Transverse colon (tissue), 4 donors: ENCODE results near the gene KNDC1. TPM values are rescaled to one million over a fixed set of nuclear protein-coding genes. Genes with fewer than 3 reads are reported as not detected.

ENCODE experiments used
- DNase-seq: peaks from one replicate; pipeline ENCODE4 v3.0.0-alpha.2; 2019
- H3K27ac ChIP-seq, 4 donors: fragments of 200-600 bp; sonication (generic); 2 replicates each; pipeline ENCODE4 v1.5.1; 2016 to 2018; ENCODE audit warnings: inconsistent platforms in 4 of 4
- H3K27me3 ChIP-seq: fragments of 200-600 bp; sonication (generic); 2 replicates; pipeline ENCODE4 v1.5.1; 2017; ENCODE audit warnings: inconsistent platforms
- H3K36me3 ChIP-seq, 4 donors: fragments of 200-600 bp; sonication (generic); 2 replicates each; pipeline ENCODE4 v1.5.1; 2017 to 2019; ENCODE audit warnings: inconsistent platforms in 4 of 4
- H3K4me1 ChIP-seq, 4 donors: fragments of 200-600 bp; sonication (generic); 2 replicates each; pipeline ENCODE4 v1.5.1; 2017 to 2020; ENCODE audit warnings: inconsistent platforms in 4 of 4
- H3K4me3 ChIP-seq, 4 donors: fragments of 200-600 bp; sonication (generic); 1 replicate in 1 of 4; 2 replicates in 3 of 4; pipeline versions ENCODE4 v1.5.1 to v1.6.1; 2017 to 2019; ENCODE audit warnings: inconsistent platforms in 4 of 4
- H3K9me3 ChIP-seq, 2 donors: fragments of 200-600 bp; sonication (generic); 2 replicates each; pipeline ENCODE4 v1.5.1; 2017 to 2019; ENCODE audit warnings: inconsistent platforms in 2 of 2
- EP300 ChIP-seq: sonication (generic); formaldehyde crosslinking; IDR thresholded peaks from one replicate; pipeline ENCODE4 v1.6.1; 2017; ENCODE audit warnings: antibody characterized with exemption, low read depth
- POLR2A ChIP-seq: fragments of 450-650 bp; IDR thresholded peaks from one replicate; pipeline ENCODE4 v1.6.1; 2016; ENCODE audit warnings: antibody characterized with exemption, mild to moderate bottlenecking, moderate library complexity
- POLR2AphosphoS5 ChIP-seq, 3 donors: sonication (generic); formaldehyde crosslinking; IDR thresholded peaks; one replicate each; pipeline ENCODE4 v1.6.1; 2016; ENCODE audit warnings: antibody characterized with exemption in 3 of 3
- WGBS, 2 donors: methylation state at CpG; one replicate each; pipeline ENCODE4 v1.1.5; 2018; ENCODE audit warnings: low coverage in 1 of 2; 5-methylcytosine and 5-hydroxymethylcytosine counted together
- in situ Hi-C, 4 donors: fragments of 200-750 bp; cut with MboI; loops; one replicate each; pipeline versions ENCODE4 v1.15.0 to v1.15.1; 2017; ENCODE audit warnings: low sequenced_read_pairs in 3 of 4, low pct_ligation_motif_present in 1 of 4, low pct_unique_long_range_greater_than_20kb in 1 of 4
- intact Hi-C: fragments of 100-400 bp; cut with DNase I; formaldehyde crosslinking; loops from one replicate; pipeline ENCODE4 v1.15.1; 2023; ENCODE audit warnings: low total_unique reads
- total RNA-seq, 4 donors: library from RNA; depleted of rRNA; stranded (reverse); fragments of >200 nt; gene quantifications; one replicate each; pipeline ENCODE4 v1.1.0, GENCODE V29; 2016
- TF ChIP-seq, protein P1 (sequence below), 5 experiments: fragments of 200-600 bp in 3 of 5; fragments of 450-650 bp in 2 of 5; sonication (generic) in 3 of 5; IDR thresholded peaks; 1 replicate in 2 of 5; 2 replicates in 3 of 5; pipeline ENCODE4 v1.5.1; 2016 to 2017; ENCODE audit warnings: antibody characterized with exemption in 5 of 5, inconsistent platforms in 3 of 5, mild to moderate bottlenecking in 2 of 5, moderate library complexity in 1 of 5

KNDC1 gene
- total RNA-seq, 4 donors from 2014 or later: 0.14 to 1.2 TPM; not detected in 2

DNA sequence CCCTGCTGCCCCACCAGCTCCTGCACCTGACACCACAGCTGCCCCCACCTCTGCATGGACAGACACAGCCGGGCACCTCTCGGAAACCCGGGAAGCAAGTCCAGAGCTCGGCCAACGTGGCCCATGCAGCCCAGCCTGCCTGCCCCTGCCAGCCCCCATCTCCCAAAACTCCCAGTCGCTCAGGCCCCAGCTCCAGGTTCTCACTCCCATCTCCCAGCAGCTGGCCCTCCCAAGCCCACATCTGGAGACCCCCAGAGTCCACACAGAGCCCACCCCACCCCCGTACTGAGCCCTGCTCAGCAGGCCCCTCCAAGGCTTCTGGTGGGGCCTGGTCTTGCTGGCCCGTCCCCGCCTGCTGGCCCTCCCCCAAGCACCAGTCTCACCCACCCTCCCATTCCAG, 37.8 kb downstream of the KNDC1 start:
- intact Hi-C loops: no loop called here
- Histone ChIP-seq H3K27ac (no peak overlapping the region), H3K4me3 (no peak overlapping the region), H3K36me3 (no peaks in the 10 kb centered on the region), H3K27me3 (peaks cover 7% of the 10 kb centered on the region), H3K4me1 (no peaks in the 10 kb centered on the region), H3K9me3 (no peaks in the 10 kb centered on the region)
- WGBS, 2 donors: 80% methylated on average over 9 of the region's 9 CpGs; no CpG with 5 or more reads in 1 of the 2 donors
- in situ Hi-C loops: no loop called here
- DNase-seq: no peak
- no peak for TF ChIP-seq EP300
- TF ChIP-seq POLR2A: no peak
- TF ChIP-seq, protein P1, sequence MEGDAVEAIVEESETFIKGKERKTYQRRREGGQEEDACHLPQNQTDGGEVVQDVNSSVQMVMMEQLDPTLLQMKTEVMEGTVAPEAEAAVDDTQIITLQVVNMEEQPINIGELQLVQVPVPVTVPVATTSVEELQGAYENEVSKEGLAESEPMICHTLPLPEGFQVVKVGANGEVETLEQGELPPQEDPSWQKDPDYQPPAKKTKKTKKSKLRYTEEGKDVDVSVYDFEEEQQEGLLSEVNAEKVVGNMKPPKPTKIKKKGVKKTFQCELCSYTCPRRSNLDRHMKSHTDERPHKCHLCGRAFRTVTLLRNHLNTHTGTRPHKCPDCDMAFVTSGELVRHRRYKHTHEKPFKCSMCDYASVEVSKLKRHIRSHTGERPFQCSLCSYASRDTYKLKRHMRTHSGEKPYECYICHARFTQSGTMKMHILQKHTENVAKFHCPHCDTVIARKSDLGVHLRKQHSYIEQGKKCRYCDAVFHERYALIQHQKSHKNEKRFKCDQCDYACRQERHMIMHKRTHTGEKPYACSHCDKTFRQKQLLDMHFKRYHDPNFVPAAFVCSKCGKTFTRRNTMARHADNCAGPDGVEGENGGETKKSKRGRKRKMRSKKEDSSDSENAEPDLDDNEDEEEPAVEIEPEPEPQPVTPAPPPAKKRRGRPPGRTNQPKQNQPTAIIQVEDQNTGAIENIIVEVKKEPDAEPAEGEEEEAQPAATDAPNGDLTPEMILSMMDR (IDR thresholded peaks at IDR 0.05): no peak
- TF ChIP-seq POLR2AphosphoS5 (IDR thresholded peaks at IDR 0.05): no peak

DNA sequence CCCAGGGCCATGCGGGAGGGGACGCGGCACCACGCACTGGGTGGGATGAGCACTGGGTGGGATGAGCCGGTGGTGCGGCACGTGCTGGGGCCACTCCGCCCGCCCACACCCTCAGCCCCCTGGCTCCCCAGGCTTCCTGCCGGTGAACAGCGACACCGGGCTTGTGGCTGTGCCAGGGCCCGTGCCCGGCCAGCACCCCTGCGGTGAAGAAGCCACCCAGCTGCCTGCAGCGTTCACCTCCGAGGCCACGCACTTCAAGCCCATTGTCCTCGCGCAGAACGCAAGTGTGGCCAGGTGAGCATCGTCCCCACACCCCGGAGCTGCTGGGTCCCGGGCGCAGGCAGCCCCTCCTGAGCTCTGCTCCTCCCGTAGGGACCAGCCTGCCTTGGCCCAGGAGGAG, 38.2 kb downstream of the KNDC1 start:
- WGBS, 2 donors: 96% methylated on average over 21 of the region's 26 CpGs; no CpG with 5 or more reads in 1 of the 2 donors
- H3K27me3 ChIP-seq: peaks cover 7% of the 10 kb centered on the region
- no peak for DNase-seq
- no peak overlapping the region for H3K27ac ChIP-seq
- intact Hi-C loops (no loop called here), in situ Hi-C loops (no loop called here)
- no peaks in the 10 kb centered on the region for H3K9me3 ChIP-seq
- H3K4me1 ChIP-seq: no peaks in the 10 kb centered on the region
- H3K4me3 ChIP-seq: no peak overlapping the region
- no peaks in the 10 kb centered on the region for H3K36me3 ChIP-seq
- TF ChIP-seq POLR2AphosphoS5 (IDR thresholded peaks at IDR 0.05): no peak
- no peak for TF ChIP-seq POLR2A
- TF ChIP-seq, protein P1 (IDR thresholded peaks at IDR 0.05): no peak
- TF ChIP-seq EP300: no peak

DNA sequence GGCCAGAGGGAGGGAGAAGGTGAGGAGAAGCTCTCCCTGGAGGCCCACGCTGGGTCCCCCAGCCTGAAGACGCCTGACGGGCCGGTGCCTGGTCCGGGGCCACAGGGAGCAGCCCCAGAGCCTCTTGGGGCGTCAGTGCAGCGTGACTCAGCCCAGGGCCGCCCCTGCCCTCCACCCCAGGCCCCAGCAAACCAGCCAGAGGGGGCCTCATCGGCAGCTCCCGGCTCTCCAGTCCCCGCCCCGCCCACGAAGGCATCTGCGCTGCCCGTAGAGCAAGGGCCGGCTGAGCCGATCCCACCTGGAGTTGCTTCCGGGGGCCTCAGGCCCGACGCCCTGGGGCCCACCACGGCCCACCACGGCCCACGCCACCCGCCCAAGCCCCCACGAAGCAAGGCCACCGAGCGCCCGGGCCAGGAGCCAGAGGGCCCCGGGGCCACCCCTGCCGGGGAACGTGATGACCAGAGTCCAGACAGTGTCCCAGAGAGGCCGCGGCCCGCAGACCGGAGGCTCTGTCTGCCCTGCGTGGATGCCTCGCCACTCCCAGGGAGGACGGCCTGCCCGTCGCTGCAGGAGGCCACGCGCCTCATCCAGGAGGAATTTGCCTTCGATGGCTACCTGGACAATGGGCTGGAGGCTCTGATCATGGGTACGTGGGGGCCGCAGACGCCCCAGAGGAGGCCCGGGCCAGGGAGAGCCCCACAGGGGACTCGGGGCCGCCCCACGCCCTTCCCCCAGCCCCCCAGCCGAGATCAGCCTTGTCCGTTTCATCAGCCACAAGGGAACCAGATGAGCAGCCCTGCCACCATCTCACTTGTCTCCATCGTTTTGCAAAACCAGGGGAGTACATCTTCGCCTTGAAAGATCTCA, 38.8 kb downstream of the KNDC1 start:
- intact Hi-C loops: no loop called here
- Histone ChIP-seq H3K27ac (no peak overlapping the region), H3K27me3 (peaks cover 7% of the 10 kb centered on the region), H3K9me3 (no peaks in the 10 kb centered on the region), H3K36me3 (no peaks in the 10 kb centered on the region), H3K4me3 (no peak overlapping the region), H3K4me1 (no peaks in the 10 kb centered on the region)
- in situ Hi-C loops: no loop called here
- DNase-seq: no peak
- WGBS, 2 donors: 40 to 86% methylated on average over 1 to 44 of the region's 54 CpGs
- TF ChIP-seq EP300 (no peak), POLR2AphosphoS5 (IDR thresholded peaks at IDR 0.05) (no peak), POLR2A (no peak)
- TF ChIP-seq, protein P1 (IDR thresholded peaks at IDR 0.05): no peak

DNA sequence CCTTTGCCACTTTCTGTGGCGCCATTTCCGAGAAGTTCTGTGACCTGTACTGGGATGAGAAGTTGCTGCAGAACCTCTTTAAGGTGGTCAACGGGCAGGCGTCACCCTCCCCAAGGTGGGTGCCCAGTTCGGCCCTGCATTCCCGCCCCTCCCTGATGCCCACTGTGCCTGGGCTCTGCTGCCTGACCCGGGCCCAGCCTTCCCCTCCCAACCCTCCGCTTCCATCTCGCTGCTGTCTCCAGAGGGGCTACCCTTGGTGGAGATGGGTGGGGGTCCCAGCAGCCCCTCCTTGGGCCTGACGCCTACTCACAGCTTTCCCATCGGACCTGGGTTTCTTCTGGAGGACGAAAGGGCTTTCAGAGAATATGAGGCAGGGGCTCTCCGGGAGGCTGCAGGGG, 39.5 kb downstream of the KNDC1 start:
- peaks cover 7% of the 10 kb centered on the region for H3K27me3 ChIP-seq
- H3K4me1 ChIP-seq: no peaks in the 10 kb centered on the region
- H3K27ac ChIP-seq: no peak overlapping the region
- TF ChIP-seq, protein P1 (IDR thresholded peaks at IDR 0.05): no peak
- no peak for TF ChIP-seq POLR2A
- no peak for TF ChIP-seq POLR2AphosphoS5 (IDR thresholded peaks at IDR 0.05)
- TF ChIP-seq EP300: no peak
- H3K9me3 ChIP-seq: no peaks in the 10 kb centered on the region
- no peaks in the 10 kb centered on the region for H3K36me3 ChIP-seq
- intact Hi-C loops (no loop called here), in situ Hi-C loops (no loop called here)
- H3K4me3 ChIP-seq: no peak overlapping the region
- DNase-seq: no peak
- 73 to 80% methylated on average over 3 to 12 of the region's 13 CpGs for WGBS, 2 donors
